Progenitor cell of endocrine pancreas (in vitro differentiated cells): ENCODE measurements around the gene ANXA5. TPM values are rescaled to one million over a fixed set of nuclear protein-coding genes. Genes with fewer than 3 reads are reported as not detected.

ENCODE experiments used
- DNase-seq: peaks from one replicate; pipeline ENCODE4 v3.0.0; 2021; ENCODE audit warnings: low spot score; ENCODE audit not compliant: unreplicated experiment
- H3K27ac Mint-ChIP-seq: 2 replicates; pipeline ENCODE4 v1.8.0; 2021; ENCODE audit warnings: mild to moderate bottlenecking, moderate library complexity, mixed read lengths
- H3K27me3 Mint-ChIP-seq: 2 replicates; pipeline ENCODE4 v1.8.0; 2021; ENCODE audit warnings: mixed read lengths
- H3K36me3 Mint-ChIP-seq: 2 replicates; pipeline ENCODE4 v1.8.0; 2022; ENCODE audit warnings: mixed read lengths; ENCODE audit not compliant: insufficient read depth
- H3K4me1 Mint-ChIP-seq: 2 replicates; pipeline ENCODE4 v1.8.0; 2021; ENCODE audit warnings: low read depth, mixed read lengths
- H3K4me3 Mint-ChIP-seq: 2 replicates; pipeline ENCODE4 v1.8.0; 2021; ENCODE audit warnings: low read depth, mild to moderate bottlenecking, moderate library complexity, mixed read lengths
- H3K9me3 Mint-ChIP-seq: 2 replicates; pipeline ENCODE4 v1.8.0; 2021; ENCODE audit warnings: low read depth, mixed read lengths
- CTCF ChIP-seq: fragments of 200-600 bp; sonication (generic); IDR thresholded peaks from one replicate; pipeline ENCODE4 v1.5.0; 2021; ENCODE audit warnings: antibody characterized with exemption, mild to moderate bottlenecking; ENCODE audit not compliant: unreplicated experiment
- total RNA-seq: library from RNA; stranded (reverse); gene quantifications from 2 replicates; pipeline ENCODE4 v1.2.1, GENCODE V29; 2021

Gene ANXA5
- total RNA-seq, 1 donor from 2014 or later, result 203 TPM

- Mint-ChIP-seq H3K27ac (no peak overlapping the region), H3K4me1 (no peaks in the 10 kb centered on the region), H3K36me3 (no peaks in the 10 kb centered on the region), H3K9me3 (no peaks in the 10 kb centered on the region), H3K27me3 (no peaks in the 10 kb centered on the region), H3K4me3 (no peak overlapping the region)
- DNase-seq, result no peak
- TF ChIP-seq CTCF, result no peak
These were observed 41.2 kb downstream of the ANXA5 start for GRCh38 chr4:121655320-121656268.

- no peak overlapping the region for H3K27ac Mint-ChIP-seq
- H3K4me3 Mint-ChIP-seq, result no peak overlapping the region
- no peak for TF ChIP-seq CTCF
- no peaks in the 10 kb centered on the region for H3K27me3 Mint-ChIP-seq
- no peak for DNase-seq
- no peaks in the 10 kb centered on the region for H3K9me3 Mint-ChIP-seq
- no peaks in the 10 kb centered on the region for H3K4me1 Mint-ChIP-seq
- no peaks in the 10 kb centered on the region for H3K36me3 Mint-ChIP-seq
These were observed 42.0 kb downstream of the ANXA5 start for GRCh38 chr4:121654738-121655137.

GRCh38 chr4:121653986-121654385 is 42.8 kb downstream of the ANXA5 start:
- H3K36me3 Mint-ChIP-seq, result no peaks in the 10 kb centered on the region
- H3K27ac Mint-ChIP-seq, result no peak overlapping the region
- TF ChIP-seq CTCF, result no peak
- no peaks in the 10 kb centered on the region for H3K4me1 Mint-ChIP-seq
- no peaks in the 10 kb centered on the region for H3K27me3 Mint-ChIP-seq
- no peaks in the 10 kb centered on the region for H3K9me3 Mint-ChIP-seq
- no peak for DNase-seq
- no peak overlapping the region for H3K4me3 Mint-ChIP-seq

GRCh38 chr4:121653214-121653613 is 43.6 kb downstream of the ANXA5 start:
- no peaks in the 10 kb centered on the region for H3K27me3 Mint-ChIP-seq
- no peak for DNase-seq
- no peak overlapping the region for H3K4me3 Mint-ChIP-seq
- H3K27ac Mint-ChIP-seq, result no peak overlapping the region
- no peaks in the 10 kb centered on the region for H3K9me3 Mint-ChIP-seq
- no peak for TF ChIP-seq CTCF
- H3K4me1 Mint-ChIP-seq, result no peaks in the 10 kb centered on the region
- no peaks in the 10 kb centered on the region for H3K36me3 Mint-ChIP-seq

- no peak overlapping the region for H3K27ac Mint-ChIP-seq
- H3K27me3 Mint-ChIP-seq, result no peaks in the 10 kb centered on the region
- no peak for DNase-seq
- no peak overlapping the region for H3K4me3 Mint-ChIP-seq
- TF ChIP-seq CTCF, result no peak
- no peaks in the 10 kb centered on the region for H3K36me3 Mint-ChIP-seq
- no peaks in the 10 kb centered on the region for H3K9me3 Mint-ChIP-seq
- no peaks in the 10 kb centered on the region for H3K4me1 Mint-ChIP-seq
These were observed 45.2 kb downstream of the ANXA5 start for GRCh38 chr4:121651597-121651996.
